Neural cell (in vitro differentiated cells): Measurements from ENCODE around the gene RSAD1. TPM values are rescaled to one million over a fixed set of nuclear protein-coding genes. Genes with fewer than 3 reads are reported as not detected.

Source experiments
- H2AFZ ChIP-seq: fragments of 200-600, 300-800 bp; sonication (generic), shearing (Covaris generic); 2 replicates; pipeline ENCODE4 v1.6.0; 2014; ENCODE audit warnings: low read depth, mild to moderate bottlenecking, antibody characterized with exemption, low read length, moderate library complexity
- H3F3A ChIP-seq: fragments of 200-600 bp; shearing (Covaris generic); 2 replicates; pipeline ENCODE4 v1.6.1; 2016; ENCODE audit warnings: mild to moderate bottlenecking, moderate library complexity, mixed read lengths, antibody characterized with exemption, low read length; ENCODE audit not compliant: insufficient read depth, poor library complexity, severe bottlenecking
- H3K27ac ChIP-seq: fragments of 200-600, 300-800 bp; sonication (generic), shearing (Covaris generic); 2 replicates; pipeline ENCODE4 v1.5.1; 2014; ENCODE audit warnings: mild to moderate bottlenecking, low read length, moderate library complexity
- H3K27me3 ChIP-seq: fragments of 300-800, 200-600 bp; sonication (generic), shearing (Covaris generic); 2 replicates; pipeline ENCODE4 v1.6.0; 2014; ENCODE audit warnings: mild to moderate bottlenecking, low read depth, low read length, moderate library complexity; ENCODE audit not compliant: insufficient read depth
- H3K36me3 ChIP-seq: fragments of 300-800, 200-600 bp; sonication (generic), shearing (Covaris generic); 2 replicates; pipeline ENCODE4 v1.5.1; 2014; ENCODE audit warnings: mild to moderate bottlenecking, antibody characterized with exemption, low read length, moderate library complexity; ENCODE audit not compliant: insufficient read depth
- H3K4me2 ChIP-seq: fragments of 300-800, 200-600 bp; sonication (generic), shearing (Covaris generic); 2 replicates; pipeline ENCODE4 v1.6.0; 2014; ENCODE audit warnings: mild to moderate bottlenecking, low read length
- H3K4me3 ChIP-seq: fragments of 300-800, 200-600 bp; sonication (generic), shearing (Covaris generic); 2 replicates; pipeline ENCODE4 v1.5.1; 2014; ENCODE audit warnings: mild to moderate bottlenecking, low read length, moderate library complexity
- H3K79me2 ChIP-seq: fragments of 200-600 bp; shearing (Covaris generic); replicated peaks from 2 replicates; pipeline ENCODE4 v1.6.0; 2014; ENCODE audit warnings: mild to moderate bottlenecking, low read length, moderate library complexity; ENCODE audit not compliant: insufficient read depth
- H3K9ac ChIP-seq: fragments of 300-800, 200-600 bp; sonication (generic), shearing (Covaris generic); 2 replicates; pipeline ENCODE4 v1.6.1; 2016; ENCODE audit warnings: mild to moderate bottlenecking, low read length, mixed read lengths
- H3K9me2 ChIP-seq: fragments of 200-600 bp; shearing (Covaris generic); 2 replicates; pipeline ENCODE4 v1.6.1; 2016; ENCODE audit warnings: mild to moderate bottlenecking, low read length, mixed read lengths; ENCODE audit not compliant: insufficient read depth
- H3K9me3 ChIP-seq: fragments of 200-600, 300-800 bp; sonication (generic), shearing (Covaris generic); 2 replicates; pipeline ENCODE4 v1.6.1; 2016; ENCODE audit warnings: mild to moderate bottlenecking, mixed run types, low read length, moderate library complexity, mixed read lengths
- H4K20me1 ChIP-seq: fragments of 200-600 bp; shearing (Covaris generic); 2 replicates; pipeline ENCODE4 v1.6.1; 2016; ENCODE audit warnings: mild to moderate bottlenecking, mixed run types; ENCODE audit not compliant: insufficient read depth
- EP300 ChIP-seq: fragments of 450-650 bp; conservative IDR thresholded peaks from 2 replicates; pipeline ENCODE4 v1.6.1; 2014; ENCODE audit warnings: antibody characterized with exemption, mild to moderate bottlenecking, moderate library complexity; ENCODE audit not compliant: poor library complexity, severe bottlenecking
- EZH2 ChIP-seq: fragments of 200-600, 300-800 bp; shearing (Covaris generic), sonication (generic); IDR thresholded peaks from 2 replicates; pipeline ENCODE4 v1.6.1; 2014; ENCODE audit warnings: antibody characterized with exemption, low read length, borderline replicate concordance, mild to moderate bottlenecking; ENCODE audit not compliant: insufficient read depth, poor library complexity, severe bottlenecking
- MXI1 ChIP-seq: fragments of 450-650 bp; conservative IDR thresholded peaks from 2 replicates; pipeline ENCODE4 v1.6.1; 2014; ENCODE audit warnings: antibody characterized with exemption, mild to moderate bottlenecking; ENCODE audit not compliant: poor library complexity, severe bottlenecking
- POLR2AphosphoS5 ChIP-seq: IDR thresholded peaks from 2 replicates; pipeline ENCODE4 v1.6.1; 2012
- RAD21 ChIP-seq: fragments of 450-650 bp; conservative IDR thresholded peaks from 2 replicates; pipeline ENCODE4 v1.6.1; 2014; ENCODE audit warnings: antibody characterized with exemption, mild to moderate bottlenecking, moderate library complexity
- SMC3 ChIP-seq: fragments of 450-650 bp; conservative IDR thresholded peaks from 2 replicates; pipeline ENCODE4 v1.6.1; 2014; ENCODE audit warnings: antibody characterized with exemption, mild to moderate bottlenecking, moderate library complexity; ENCODE audit not compliant: poor library complexity
- TAF1 ChIP-seq: IDR thresholded peaks from 2 replicates; pipeline ENCODE4 v1.6.1; 2012; ENCODE audit warnings: low read depth
- polyA plus RNA-seq: library from polyadenylated mRNA; depleted of rRNA; stranded (reverse); fragments of >200 nt; gene quantifications from 2 replicates; pipeline ENCODE4 v1.2.3, GENCODE V29; 2014
- TF ChIP-seq, protein P1 (sequence below): fragments of 450-650 bp; IDR thresholded peaks from 2 replicates; pipeline ENCODE4 v1.5.1; 2014; ENCODE audit warnings: antibody characterized with exemption, mild to moderate bottlenecking, moderate library complexity; ENCODE audit not compliant: poor library complexity, severe bottlenecking
- TF ChIP-seq, protein P2 (sequence below): IDR thresholded peaks from 2 replicates; pipeline ENCODE4 v1.6.1; 2012; ENCODE audit warnings: borderline replicate concordance

Gene RSAD1
- polyA plus RNA-seq, 1 donor from 2014 or later, result 61.9 TPM

DNA sequence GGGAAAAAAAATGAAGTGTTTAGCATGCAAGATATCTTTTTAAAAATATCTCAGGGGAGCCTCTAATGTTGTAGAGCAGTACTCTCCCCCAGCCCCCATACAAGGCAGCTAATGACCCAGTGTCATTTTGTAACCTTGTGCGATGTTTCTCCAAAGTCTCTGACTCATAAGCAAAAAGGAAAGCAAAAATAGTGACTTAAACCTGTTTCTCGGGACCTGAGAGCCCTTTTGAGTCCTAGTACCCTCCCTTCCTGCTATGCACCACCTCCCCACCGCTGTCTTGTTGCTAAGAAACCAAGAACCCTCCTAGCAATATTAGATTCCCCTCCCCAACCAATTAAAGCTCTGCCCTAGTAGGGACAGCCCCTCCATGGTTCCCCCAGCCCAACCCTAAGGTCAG, 32.4 kb downstream of the RSAD1 start:
- Histone ChIP-seq H3K9me2 (no peaks in the 10 kb centered on the region), H3K9ac (no peak overlapping the region), H3K4me3 (no peak overlapping the region), H4K20me1 (no peaks in the 10 kb centered on the region), H3K27me3 (no peaks in the 10 kb centered on the region), H3K36me3 (no peaks in the 10 kb centered on the region), H2AFZ (no peak overlapping the region), H3K79me2 (no peaks in the 10 kb centered on the region), H3K4me2 (no peak overlapping the region), H3K27ac (no peak overlapping the region), H3K9me3 (no peaks in the 10 kb centered on the region), H3F3A (no peaks in the 10 kb centered on the region)
- TF ChIP-seq SMC3 (no peak), EZH2 (no peak), MXI1 (no peak), EP300 (no peak), TAF1 (no peak), RAD21 (no peak), POLR2AphosphoS5 (no peak)
- TF ChIP-seq, protein P1, sequence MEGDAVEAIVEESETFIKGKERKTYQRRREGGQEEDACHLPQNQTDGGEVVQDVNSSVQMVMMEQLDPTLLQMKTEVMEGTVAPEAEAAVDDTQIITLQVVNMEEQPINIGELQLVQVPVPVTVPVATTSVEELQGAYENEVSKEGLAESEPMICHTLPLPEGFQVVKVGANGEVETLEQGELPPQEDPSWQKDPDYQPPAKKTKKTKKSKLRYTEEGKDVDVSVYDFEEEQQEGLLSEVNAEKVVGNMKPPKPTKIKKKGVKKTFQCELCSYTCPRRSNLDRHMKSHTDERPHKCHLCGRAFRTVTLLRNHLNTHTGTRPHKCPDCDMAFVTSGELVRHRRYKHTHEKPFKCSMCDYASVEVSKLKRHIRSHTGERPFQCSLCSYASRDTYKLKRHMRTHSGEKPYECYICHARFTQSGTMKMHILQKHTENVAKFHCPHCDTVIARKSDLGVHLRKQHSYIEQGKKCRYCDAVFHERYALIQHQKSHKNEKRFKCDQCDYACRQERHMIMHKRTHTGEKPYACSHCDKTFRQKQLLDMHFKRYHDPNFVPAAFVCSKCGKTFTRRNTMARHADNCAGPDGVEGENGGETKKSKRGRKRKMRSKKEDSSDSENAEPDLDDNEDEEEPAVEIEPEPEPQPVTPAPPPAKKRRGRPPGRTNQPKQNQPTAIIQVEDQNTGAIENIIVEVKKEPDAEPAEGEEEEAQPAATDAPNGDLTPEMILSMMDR, result no peak
- TF ChIP-seq, protein P2, sequence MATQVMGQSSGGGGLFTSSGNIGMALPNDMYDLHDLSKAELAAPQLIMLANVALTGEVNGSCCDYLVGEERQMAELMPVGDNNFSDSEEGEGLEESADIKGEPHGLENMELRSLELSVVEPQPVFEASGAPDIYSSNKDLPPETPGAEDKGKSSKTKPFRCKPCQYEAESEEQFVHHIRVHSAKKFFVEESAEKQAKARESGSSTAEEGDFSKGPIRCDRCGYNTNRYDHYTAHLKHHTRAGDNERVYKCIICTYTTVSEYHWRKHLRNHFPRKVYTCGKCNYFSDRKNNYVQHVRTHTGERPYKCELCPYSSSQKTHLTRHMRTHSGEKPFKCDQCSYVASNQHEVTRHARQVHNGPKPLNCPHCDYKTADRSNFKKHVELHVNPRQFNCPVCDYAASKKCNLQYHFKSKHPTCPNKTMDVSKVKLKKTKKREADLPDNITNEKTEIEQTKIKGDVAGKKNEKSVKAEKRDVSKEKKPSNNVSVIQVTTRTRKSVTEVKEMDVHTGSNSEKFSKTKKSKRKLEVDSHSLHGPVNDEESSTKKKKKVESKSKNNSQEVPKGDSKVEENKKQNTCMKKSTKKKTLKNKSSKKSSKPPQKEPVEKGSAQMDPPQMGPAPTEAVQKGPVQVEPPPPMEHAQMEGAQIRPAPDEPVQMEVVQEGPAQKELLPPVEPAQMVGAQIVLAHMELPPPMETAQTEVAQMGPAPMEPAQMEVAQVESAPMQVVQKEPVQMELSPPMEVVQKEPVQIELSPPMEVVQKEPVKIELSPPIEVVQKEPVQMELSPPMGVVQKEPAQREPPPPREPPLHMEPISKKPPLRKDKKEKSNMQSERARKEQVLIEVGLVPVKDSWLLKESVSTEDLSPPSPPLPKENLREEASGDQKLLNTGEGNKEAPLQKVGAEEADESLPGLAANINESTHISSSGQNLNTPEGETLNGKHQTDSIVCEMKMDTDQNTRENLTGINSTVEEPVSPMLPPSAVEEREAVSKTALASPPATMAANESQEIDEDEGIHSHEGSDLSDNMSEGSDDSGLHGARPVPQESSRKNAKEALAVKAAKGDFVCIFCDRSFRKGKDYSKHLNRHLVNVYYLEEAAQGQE, result no peak

DNA sequence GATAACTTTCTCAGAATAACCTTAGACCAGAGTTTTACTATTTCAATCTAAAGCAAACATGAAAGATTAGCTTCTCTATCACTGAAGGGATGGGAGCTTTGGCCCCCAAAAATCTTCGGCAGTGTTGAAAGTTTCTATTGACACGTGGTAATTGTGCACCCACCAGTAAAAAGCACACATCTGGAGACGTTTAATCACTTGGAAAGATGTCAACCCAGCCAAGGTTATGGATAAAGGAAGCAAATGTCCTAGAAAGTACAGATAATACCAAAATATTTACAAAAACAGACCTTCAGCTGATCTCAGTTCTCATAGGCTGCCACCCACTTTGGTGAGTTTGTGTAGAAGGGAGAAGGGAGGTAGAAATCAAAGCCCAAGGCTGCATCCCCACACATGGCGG, 34.8 kb downstream of the RSAD1 start:
- Histone ChIP-seq H3K4me2 (no peak overlapping the region), H3K27ac (no peak overlapping the region), H3K36me3 (no peaks in the 10 kb centered on the region), H3K79me2 (no peaks in the 10 kb centered on the region), H4K20me1 (no peaks in the 10 kb centered on the region), H3K9me2 (no peaks in the 10 kb centered on the region), H3K9me3 (no peaks in the 10 kb centered on the region), H2AFZ (no peak overlapping the region), H3K4me3 (no peak overlapping the region), H3K27me3 (no peaks in the 10 kb centered on the region), H3F3A (no peaks in the 10 kb centered on the region), H3K9ac (no peak overlapping the region)
- no peak for TF ChIP-seq EP300
- no peak for TF ChIP-seq RAD21
- TF ChIP-seq MXI1, result no peak
- TF ChIP-seq, protein P1, result no peak
- TF ChIP-seq, protein P2, result no peak
- TF ChIP-seq EZH2, result no peak
- no peak for TF ChIP-seq SMC3
- TF ChIP-seq TAF1, result no peak
- no peak for TF ChIP-seq POLR2AphosphoS5
